Stimulated activated CD4-positive, alpha-beta T cell treated with anti-CD3 and anti-CD28 coated beads, Interleukin-12 subunit alpha, Interleukin-12 subunit beta, amount 100 ng/mL, for 24 hours (primary cell): ENCODE measurements around the gene OASL.
A peak's percentile ranks its signal among the peaks of the same experiment; 100 is the strongest.

Source experiments
- DNase-seq, 2 experiments: peaks; one replicate each; pipeline ENCODE4 v3.0.0-alpha.2; 2020; ENCODE audit warnings: low read depth in 2 of 2

The OASL gene

DNA sequence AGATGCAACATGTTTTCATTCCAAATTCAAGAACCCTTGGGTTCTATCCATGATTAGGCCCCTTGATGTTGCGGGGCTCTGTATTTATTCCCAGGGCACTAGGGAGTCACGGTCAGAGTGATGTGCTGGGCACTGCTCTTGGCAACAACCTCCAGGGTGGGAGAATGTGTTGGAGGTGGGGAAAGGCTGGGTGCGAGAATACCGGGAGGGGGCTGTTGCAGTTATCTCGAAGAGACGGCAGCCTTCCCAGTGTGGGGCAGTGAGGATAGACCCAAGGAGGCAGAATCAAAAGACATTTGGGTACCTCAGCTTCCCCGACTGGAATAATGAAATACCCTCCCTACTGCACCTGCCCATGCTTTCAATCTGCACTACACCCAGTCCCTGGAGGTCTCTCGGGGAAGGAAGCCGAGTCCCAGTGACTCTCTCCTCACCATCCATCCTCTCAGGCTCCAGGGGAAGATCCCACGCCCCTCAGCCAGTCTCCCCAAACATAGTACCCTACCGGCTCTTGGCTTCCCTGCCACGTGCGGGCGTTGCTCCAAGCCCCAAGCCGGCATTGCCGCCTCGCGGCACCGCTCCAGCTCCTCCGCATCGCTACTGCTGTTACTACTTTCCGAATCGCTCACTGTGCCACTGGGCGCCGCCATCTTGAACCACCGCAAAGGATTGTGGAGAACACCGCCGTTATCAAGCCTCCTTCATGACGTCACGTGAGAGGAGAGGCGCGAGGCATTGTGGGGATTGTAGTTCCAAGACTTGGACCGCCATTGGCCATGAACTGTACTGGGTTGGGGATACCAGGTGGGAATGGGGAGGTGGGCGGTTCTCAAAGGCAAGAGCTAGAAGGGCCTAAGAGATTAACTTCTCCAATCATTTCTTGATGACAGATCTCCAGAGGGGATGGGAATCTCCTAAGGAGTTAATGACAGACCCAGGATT lies 22.9 kb downstream of the OASL start, which contains the start of gene C12orf43:
Gene C12orf43 (minus strand): TSS at position 663 of the 942 bp plus-strand sequence. CDS start 13 bp downstream, at position 650.
- peak; percentile 83 to 92 for DNase-seq

- no peak for DNase-seq
Observed at GRCh38 chr12:121013715-121014114, 25.3 kb downstream of the OASL start.

DNA sequence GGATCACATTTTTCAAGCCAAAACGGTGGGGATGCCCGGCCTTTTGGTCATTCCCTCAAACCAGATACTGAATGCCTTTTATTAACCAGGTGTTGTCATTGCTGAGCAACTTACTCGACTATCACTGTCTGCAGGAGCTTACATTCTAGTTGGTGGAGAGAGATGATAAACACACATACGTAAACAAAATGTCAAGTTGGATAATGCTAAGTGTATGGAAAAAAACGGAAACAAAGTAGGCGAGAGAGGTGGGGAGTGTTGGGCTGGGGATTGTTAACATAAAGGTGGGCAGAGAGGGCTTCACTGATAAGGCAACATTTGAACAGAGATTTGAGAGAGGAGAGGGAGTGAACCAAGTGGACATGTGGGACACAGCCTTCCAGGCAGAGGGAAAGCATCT lies 27.2 kb downstream of the OASL start:
- no peak for DNase-seq

- DNase-seq: no peak
Observed at GRCh38 chr12:121010860-121011259, 28.2 kb downstream of the OASL start.

DNA sequence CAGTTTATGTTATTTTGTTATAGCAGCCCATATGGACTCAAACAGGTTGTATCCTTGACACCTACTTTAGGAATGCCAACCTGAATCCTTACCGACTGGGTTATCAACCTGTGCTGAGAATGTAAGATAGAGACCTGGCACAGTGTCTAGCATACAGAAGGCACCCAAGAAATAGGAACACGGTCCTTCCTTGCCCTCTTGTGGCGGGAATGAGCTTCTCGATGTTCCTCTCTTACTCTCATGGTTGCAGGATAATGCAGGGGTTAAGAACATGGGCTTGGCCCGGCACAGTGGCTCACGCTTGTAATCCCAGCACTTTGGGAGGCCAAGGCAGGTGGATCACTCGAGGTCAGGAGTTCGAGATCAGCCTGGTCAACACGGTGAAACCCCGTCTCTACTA lies 29.3 kb downstream of the OASL start:
- no peak for DNase-seq

- DNase-seq: no peak
Observed at GRCh38 chr12:121008347-121009098, 30.5 kb downstream of the OASL start.

- peak in 1 of 2 experiments; percentile 34 for DNase-seq
Observed at GRCh38 chr12:121005346-121005815, 33.7 kb downstream of the OASL start.

DNA sequence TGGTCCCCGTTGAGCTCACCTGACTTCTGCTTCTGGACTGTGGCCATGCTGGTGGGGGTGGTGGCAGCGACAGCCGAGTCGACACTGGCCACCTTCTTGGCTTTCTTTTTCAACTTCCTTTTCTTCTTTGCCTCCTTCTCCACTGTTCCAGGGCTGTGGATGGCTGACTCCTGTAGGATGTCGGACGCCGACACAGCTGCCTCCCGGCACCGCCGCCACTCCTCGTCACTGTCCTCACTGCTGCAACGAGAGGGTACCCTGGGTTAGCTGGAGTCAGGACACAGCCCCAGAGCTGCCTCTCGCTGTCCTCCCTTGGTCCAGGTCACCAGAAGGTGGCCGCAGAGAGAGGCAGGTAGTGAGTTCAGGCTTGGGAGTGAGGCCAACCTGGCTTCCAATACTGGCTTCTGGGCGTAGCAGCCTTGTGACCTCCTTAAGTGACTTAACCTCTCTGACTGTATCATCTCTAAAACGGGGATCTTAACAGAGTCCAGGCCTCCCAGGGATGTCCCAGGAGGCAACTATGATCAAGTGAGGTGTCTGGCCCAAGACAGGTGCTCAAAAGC lies 34.7 kb downstream of the OASL start:
- DNase-seq: no peak

GRCh38 chr12:121003650-121004049 lies 35.4 kb downstream of the OASL start:
- no peak for DNase-seq

DNA sequence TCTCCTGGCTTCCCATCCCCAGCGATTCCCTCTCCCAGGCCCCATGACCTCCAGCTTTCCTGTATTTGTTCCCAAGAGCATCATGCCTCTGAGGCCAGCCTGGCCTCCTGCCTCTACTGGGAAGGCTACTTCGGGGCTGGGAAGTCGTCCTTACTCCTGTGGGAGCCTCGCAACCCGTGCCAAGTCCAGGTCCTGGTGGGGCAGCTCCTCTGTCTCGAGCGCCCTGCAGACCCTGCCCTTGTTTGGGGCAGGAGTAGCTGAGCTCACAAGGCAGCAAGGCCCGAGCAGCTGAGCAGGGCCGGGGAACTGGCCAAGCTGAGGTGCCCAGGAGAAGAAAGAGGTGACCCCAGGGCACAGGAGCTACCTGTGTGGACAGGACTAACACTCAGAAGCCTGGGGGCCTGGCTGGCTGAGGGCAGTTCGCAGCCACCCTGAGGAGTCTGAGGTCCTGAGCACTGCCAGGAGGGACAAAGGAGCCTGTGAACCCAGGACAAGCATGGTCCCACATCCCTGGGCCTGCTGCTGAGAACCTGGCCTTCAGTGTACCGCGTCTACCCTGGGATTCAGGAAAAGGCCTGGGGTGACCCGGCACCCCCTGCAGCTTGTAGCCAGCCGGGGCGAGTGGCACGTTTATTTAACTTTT lies 37.1 kb downstream of the OASL start:
- DNase-seq: no peak

DNA sequence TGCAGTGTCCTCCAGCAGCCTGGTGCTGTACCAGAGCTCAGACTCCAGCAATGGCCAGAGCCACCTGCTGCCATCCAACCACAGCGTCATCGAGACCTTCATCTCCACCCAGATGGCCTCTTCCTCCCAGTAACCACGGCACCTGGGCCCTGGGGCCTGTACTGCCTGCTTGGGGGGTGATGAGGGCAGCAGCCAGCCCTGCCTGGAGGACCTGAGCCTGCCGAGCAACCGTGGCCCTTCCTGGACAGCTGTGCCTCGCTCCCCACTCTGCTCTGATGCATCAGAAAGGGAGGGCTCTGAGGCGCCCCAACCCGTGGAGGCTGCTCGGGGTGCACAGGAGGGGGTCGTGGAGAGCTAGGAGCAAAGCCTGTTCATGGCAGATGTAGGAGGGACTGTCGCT lies 38.0 kb downstream of the OASL start:
- DNase-seq: no peak

GRCh38 chr12:121000530-121000929 lies 38.5 kb downstream of the OASL start:
- no peak for DNase-seq

DNA sequence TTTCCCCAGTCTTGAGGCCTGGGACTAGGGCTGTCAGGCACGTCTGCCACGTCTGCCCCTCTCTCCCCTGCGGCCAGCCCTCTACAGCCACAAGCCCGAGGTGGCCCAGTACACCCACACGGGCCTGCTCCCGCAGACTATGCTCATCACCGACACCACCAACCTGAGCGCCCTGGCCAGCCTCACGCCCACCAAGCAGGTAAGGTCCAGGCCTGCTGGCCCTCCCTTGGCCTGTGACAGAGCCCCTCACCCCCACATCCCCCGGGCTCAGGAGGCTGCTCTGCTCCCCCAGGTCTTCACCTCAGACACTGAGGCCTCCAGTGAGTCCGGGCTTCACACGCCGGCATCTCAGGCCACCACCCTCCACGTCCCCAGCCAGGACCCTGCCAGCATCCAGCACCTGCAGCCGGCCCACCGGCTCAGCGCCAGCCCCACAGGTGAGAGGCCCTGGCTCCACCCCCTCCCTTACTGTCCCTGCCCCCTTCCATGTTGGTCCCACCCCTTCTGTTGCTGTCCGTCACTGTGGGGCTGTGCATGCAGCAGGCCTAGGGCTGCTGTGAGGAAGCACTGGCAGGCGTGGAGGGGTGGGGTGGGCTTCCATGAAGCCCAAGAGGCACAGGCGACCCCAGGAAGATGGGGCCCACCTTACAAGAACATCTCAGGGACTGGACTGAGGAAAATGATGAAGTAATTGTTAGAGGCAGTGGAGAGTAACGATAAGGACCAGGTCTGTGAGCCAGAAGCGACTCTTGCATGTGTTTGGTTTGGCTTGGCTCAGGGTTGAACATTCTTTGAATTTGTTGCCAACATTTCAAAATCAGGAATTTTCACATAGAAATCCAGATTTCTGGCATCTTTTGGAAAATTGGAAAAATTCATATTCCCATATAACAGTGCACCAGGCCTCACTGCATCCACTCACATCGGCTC lies 39.6 kb downstream of the OASL start:
- no peak for DNase-seq

GRCh38 chr12:120998435-120998834 lies 40.6 kb downstream of the OASL start:
- no peak for DNase-seq

DNA sequence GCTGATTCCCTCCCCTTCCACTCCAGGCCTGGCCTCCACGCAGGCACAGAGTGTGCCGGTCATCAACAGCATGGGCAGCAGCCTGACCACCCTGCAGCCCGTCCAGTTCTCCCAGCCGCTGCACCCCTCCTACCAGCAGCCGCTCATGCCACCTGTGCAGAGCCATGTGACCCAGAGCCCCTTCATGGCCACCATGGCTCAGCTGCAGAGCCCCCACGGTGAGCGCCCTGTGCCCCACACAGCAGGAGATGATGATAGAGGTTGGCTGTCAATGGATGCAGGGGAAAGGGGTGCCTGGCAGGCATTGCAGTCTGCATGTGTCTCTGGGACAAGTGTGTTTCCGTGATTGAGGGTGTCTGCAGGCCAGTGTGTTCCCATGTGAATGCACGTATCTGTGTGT lies 41.6 kb downstream of the OASL start:
- DNase-seq: no peak

- DNase-seq: no peak
Observed at GRCh38 chr12:120996133-120996746, 42.8 kb downstream of the OASL start.

DNA sequence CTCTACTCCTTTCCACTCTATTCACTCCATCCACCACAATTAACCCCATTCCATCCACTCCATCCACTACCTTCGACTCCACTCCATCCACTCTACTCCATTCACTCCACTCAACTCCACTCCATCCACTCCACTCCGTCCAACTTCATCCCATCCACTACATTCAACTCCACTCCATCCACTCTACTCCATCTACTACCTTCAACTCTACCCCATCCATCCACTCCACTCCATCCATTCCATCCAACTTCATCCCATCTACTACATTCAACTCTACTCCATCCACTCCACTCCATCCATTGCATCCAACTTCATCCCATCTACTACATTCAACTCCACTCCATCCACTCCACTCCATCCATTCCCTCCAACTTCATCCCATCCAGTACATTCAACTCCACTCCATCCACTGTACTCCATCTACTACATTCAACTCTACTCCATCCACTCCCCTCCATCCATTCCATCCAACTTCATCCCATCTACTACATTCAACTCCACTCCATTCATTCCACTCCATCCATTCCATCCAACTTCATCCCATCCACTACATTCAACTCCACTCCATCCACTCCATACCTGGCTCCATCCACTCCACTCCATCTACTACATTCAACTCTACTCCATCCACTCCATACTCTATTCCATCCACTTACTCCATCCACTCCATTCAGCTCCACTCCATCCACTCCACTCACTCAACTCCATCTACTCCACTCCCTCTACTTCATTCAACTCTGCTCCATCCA lies 44.3 kb downstream of the OASL start:
- DNase-seq: no peak

DNA sequence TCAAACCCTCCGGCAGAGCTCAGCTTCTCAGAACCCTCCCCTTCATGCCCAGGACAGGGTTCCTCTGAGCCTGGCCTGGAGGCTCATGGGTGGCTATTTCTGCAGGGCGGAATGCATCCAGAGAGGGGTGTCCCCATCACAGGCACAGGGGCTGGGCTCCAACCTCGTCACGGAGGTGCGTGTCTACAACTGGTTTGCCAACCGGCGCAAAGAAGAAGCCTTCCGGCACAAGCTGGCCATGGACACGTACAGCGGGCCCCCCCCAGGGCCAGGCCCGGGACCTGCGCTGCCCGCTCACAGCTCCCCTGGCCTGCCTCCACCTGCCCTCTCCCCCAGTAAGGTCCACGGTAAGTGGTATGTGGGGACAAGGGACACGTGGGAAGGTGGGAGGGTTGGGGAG lies 45.0 kb downstream of the OASL start:
- DNase-seq: no peak

DNA sequence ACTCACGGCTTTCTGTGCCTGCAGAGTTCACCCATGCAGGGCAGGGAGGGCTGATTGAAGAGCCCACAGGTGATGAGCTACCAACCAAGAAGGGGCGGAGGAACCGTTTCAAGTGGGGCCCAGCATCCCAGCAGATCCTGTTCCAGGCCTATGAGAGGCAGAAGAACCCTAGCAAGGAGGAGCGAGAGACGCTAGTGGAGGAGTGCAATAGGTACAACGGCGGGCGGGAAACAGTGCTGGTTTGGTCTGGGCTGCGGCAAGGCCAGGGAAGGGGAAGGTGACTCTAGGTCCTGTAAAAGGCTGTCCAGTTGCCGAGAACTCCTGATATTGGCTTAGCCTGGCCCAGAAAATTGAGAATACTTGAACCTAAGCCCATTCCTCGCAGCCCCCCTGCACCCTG lies 45.5 kb downstream of the OASL start:
- no peak for DNase-seq

- DNase-seq: no peak
Observed at GRCh38 chr12:120992989-120993388, 46.1 kb downstream of the OASL start.
